ENCODE data around the gene CACNB1. TPM values are rescaled to one million over a fixed set of nuclear protein-coding genes. Genes with fewer than 3 reads are reported as not detected.

The CACNB1 gene
- polyA plus RNA-seq, 1 donor (not counting 4 experiments of a cell fraction or from before 2014, with no cell fraction given), result 4.0 TPM

DNA sequence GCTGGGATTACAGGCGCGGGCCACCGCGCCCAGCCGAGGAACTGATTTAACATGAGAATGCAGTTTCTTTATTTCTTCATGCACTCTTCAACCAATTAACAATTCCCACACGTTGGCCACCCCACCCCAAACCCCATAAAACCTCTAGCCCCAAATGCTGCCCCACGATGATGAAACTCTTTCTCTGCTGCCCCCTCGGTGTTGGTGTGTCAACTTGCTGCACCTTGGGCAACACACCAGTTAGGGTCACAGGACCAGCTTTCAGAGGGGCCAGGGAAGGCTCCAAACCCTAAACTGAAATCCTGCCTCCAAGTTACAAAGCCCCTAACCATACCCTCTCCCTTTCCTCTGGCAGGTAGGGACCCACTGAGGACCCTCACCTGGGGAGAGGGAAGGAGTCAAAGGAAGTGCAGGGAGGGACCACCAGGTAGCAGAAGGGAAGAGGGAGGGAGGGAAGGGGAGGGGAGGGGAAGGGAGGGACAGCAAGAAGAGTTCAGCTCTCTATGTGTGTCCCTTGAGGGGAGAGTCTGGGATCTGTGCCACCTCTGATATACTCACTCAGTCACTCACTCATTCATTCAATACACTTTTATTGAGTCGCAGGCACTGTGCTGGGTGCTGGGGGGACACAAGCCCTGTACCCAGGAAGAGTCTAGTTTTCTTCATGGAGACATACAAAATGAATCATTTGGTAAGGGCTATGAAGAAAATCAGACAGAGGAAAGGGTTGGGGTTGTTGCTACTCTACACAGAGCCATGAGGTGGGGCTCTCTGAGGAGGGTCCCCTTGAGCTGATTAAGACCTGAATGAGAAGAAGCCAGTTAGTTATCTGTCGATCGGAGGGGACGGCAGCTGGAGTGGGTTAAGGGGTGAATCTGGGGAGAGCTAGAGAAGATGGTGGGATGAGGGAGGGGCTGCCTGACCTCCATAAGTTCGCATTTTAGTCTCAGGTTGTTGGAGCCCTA is 50.0 kb downstream of the CACNB1 start:
- Histone ChIP-seq H3K4me2 (ENCODE audit: control insufficient read depth, extremely low read depth, insufficient read depth, low read depth, low read length) (no peak overlapping the region), H3K79me2 (ENCODE audit: control insufficient read depth, insufficient read depth, low read length) (no peaks in the 10 kb centered on the region), H3K4me3 (ENCODE audit: control insufficient read depth in 2 of 3, extremely low read depth in 1 of 3, insufficient read depth in 2 of 3, low read depth in 1 of 3, low read length in 3 of 3) (no peak overlapping the region), H3K4me1 (ENCODE audit: control insufficient read depth, extremely low read depth, insufficient read depth, low read length) (peaks cover 23% of the 10 kb centered on the region), H3K27ac (ENCODE audit: control insufficient read depth, insufficient read depth, low read length) (no peak overlapping the region), H3K9me1 (ENCODE audit: control insufficient read depth, extremely low read depth, insufficient read depth, low read length) (no peaks in the 10 kb centered on the region), H2AFZ (ENCODE audit: control insufficient read depth, low read length) (no peak overlapping the region), H3K36me3 (ENCODE audit: control insufficient read depth in 2 of 2, extremely low read depth in 1 of 2, insufficient read depth in 2 of 2, low read length in 2 of 2) (no peaks in the 10 kb centered on the region), H4K20me1 (ENCODE audit: control insufficient read depth, extremely low read depth, insufficient read depth, low read length) (no peaks in the 10 kb centered on the region), H3K27me3 (ENCODE audit: control insufficient read depth, extremely low read depth, insufficient read depth, low read length) (peaks cover 30% of the 10 kb centered on the region), H3K9me3 (ENCODE audit: control insufficient read depth, low read depth, low read length) (no peaks in the 10 kb centered on the region), H3K9ac (ENCODE audit: control insufficient read depth, extremely low read depth, insufficient read depth, low read length) (no peak overlapping the region)
- TF ChIP-seq, protein P1, sequence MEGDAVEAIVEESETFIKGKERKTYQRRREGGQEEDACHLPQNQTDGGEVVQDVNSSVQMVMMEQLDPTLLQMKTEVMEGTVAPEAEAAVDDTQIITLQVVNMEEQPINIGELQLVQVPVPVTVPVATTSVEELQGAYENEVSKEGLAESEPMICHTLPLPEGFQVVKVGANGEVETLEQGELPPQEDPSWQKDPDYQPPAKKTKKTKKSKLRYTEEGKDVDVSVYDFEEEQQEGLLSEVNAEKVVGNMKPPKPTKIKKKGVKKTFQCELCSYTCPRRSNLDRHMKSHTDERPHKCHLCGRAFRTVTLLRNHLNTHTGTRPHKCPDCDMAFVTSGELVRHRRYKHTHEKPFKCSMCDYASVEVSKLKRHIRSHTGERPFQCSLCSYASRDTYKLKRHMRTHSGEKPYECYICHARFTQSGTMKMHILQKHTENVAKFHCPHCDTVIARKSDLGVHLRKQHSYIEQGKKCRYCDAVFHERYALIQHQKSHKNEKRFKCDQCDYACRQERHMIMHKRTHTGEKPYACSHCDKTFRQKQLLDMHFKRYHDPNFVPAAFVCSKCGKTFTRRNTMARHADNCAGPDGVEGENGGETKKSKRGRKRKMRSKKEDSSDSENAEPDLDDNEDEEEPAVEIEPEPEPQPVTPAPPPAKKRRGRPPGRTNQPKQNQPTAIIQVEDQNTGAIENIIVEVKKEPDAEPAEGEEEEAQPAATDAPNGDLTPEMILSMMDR (optimal IDR thresholded peaks at IDR 0.05 in 1 of 3, IDR thresholded peaks at IDR 0.05 in 1 of 3, conservative IDR thresholded peaks at IDR 0.05 in 1 of 3; ENCODE audit: extremely low read depth in 1 of 3, insufficient read depth in 2 of 3, low read length in 3 of 3), result no peak
- TF ChIP-seq EZH2 (IDR thresholded peaks at IDR 0.05; ENCODE audit: low read length), result no peak
- DNase-seq (ENCODE audit: low read depth, low spot score) (no peak), FAIRE-seq (no peak)
- dilution Hi-C loops (cut with MboI; ENCODE audit: extremely low pct_ligation_motif_present, low sequenced_read_pairs), result no loop called here

DNA sequence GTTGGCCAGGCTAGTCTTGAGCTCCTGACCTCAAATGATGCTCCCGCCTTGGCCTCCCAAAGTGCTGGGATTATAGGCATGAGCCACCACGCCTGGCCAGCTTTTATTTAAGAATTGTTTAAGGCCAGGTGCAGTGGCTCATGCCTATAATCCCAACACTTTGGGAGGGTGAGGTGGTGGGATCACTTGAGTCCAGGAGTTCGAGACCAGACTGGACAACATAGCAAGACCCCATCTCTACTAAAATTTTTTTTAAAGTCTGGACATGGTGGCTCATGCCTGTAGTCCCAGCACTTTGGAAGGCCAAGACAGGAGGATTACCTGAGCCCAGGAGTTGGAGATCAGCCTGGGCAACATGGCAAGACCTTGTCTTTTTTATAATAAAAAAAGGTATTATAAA is 51.2 kb downstream of the CACNB1 start:
- Histone ChIP-seq H4K20me1 (ENCODE audit: control insufficient read depth, extremely low read depth, insufficient read depth, low read length) (no peaks in the 10 kb centered on the region), H3K36me3 (ENCODE audit: control insufficient read depth in 2 of 2, extremely low read depth in 1 of 2, insufficient read depth in 2 of 2, low read length in 2 of 2) (no peaks in the 10 kb centered on the region), H2AFZ (ENCODE audit: control insufficient read depth, low read length) (no peak overlapping the region), H3K9ac (ENCODE audit: control insufficient read depth, extremely low read depth, insufficient read depth, low read length) (no peak overlapping the region), H3K79me2 (ENCODE audit: control insufficient read depth, insufficient read depth, low read length) (no peaks in the 10 kb centered on the region), H3K9me3 (ENCODE audit: control insufficient read depth, low read depth, low read length) (no peaks in the 10 kb centered on the region), H3K4me1 (ENCODE audit: control insufficient read depth, extremely low read depth, insufficient read depth, low read length) (peaks cover 15% of the 10 kb centered on the region), H3K4me3 (ENCODE audit: control insufficient read depth in 2 of 3, extremely low read depth in 1 of 3, insufficient read depth in 2 of 3, low read depth in 1 of 3, low read length in 3 of 3) (no peak overlapping the region), H3K27me3 (ENCODE audit: control insufficient read depth, extremely low read depth, insufficient read depth, low read length) (peaks cover 24% of the 10 kb centered on the region), H3K9me1 (ENCODE audit: control insufficient read depth, extremely low read depth, insufficient read depth, low read length) (no peaks in the 10 kb centered on the region), H3K27ac (ENCODE audit: control insufficient read depth, insufficient read depth, low read length) (no peak overlapping the region), H3K4me2 (ENCODE audit: control insufficient read depth, extremely low read depth, insufficient read depth, low read depth, low read length) (no peak overlapping the region)
- DNase-seq (ENCODE audit: low read depth, low spot score), result no peak
- FAIRE-seq, result no peak
- no peak for TF ChIP-seq EZH2 (IDR thresholded peaks at IDR 0.05; ENCODE audit: low read length)
- TF ChIP-seq, protein P1 (optimal IDR thresholded peaks at IDR 0.05 in 1 of 3, IDR thresholded peaks at IDR 0.05 in 1 of 3, conservative IDR thresholded peaks at IDR 0.05 in 1 of 3; ENCODE audit: extremely low read depth in 1 of 3, insufficient read depth in 2 of 3, low read length in 3 of 3), result no peak
- dilution Hi-C loops (cut with MboI; ENCODE audit: extremely low pct_ligation_motif_present, low sequenced_read_pairs), result no loop called here

All from keratinocyte (primary cell).